Stimulated activated memory B cell treated with anti-CD40 and anti-IgM and Interleukin-4, amounts not matched to agents 10 μg/mL and 1 μg/mL and 100 μg/mL, for 72 hours (primary cell): ENCODE data around the gene ASTL.

Source experiments
- ATAC-seq: fragments of 150-1000 bp; cut with Tn5 transposase; 2 replicates; pipeline ENCODE4 v1.10.0; 2021
- H3K27ac Mint-ChIP-seq: one replicate; pipeline ENCODE4 v1.8.0; 2022; ENCODE audit warnings: mild to moderate bottlenecking, mixed read lengths
- H3K27me3 Mint-ChIP-seq: one replicate; pipeline ENCODE4 v1.8.0; 2022; ENCODE audit warnings: mixed read lengths
- H3K36me3 Mint-ChIP-seq: one replicate; pipeline ENCODE4 v1.8.0; 2022; ENCODE audit warnings: mixed read lengths
- H3K4me1 Mint-ChIP-seq: one replicate; pipeline ENCODE4 v1.8.0; 2022; ENCODE audit warnings: mixed read lengths
- H3K4me3 Mint-ChIP-seq: one replicate; pipeline ENCODE4 v1.8.0; 2022; ENCODE audit warnings: mild to moderate bottlenecking, moderate library complexity, mixed read lengths
- H3K9me3 Mint-ChIP-seq: one replicate; pipeline ENCODE4 v1.8.0; 2022; ENCODE audit warnings: mixed read lengths

ASTL gene

DNA sequence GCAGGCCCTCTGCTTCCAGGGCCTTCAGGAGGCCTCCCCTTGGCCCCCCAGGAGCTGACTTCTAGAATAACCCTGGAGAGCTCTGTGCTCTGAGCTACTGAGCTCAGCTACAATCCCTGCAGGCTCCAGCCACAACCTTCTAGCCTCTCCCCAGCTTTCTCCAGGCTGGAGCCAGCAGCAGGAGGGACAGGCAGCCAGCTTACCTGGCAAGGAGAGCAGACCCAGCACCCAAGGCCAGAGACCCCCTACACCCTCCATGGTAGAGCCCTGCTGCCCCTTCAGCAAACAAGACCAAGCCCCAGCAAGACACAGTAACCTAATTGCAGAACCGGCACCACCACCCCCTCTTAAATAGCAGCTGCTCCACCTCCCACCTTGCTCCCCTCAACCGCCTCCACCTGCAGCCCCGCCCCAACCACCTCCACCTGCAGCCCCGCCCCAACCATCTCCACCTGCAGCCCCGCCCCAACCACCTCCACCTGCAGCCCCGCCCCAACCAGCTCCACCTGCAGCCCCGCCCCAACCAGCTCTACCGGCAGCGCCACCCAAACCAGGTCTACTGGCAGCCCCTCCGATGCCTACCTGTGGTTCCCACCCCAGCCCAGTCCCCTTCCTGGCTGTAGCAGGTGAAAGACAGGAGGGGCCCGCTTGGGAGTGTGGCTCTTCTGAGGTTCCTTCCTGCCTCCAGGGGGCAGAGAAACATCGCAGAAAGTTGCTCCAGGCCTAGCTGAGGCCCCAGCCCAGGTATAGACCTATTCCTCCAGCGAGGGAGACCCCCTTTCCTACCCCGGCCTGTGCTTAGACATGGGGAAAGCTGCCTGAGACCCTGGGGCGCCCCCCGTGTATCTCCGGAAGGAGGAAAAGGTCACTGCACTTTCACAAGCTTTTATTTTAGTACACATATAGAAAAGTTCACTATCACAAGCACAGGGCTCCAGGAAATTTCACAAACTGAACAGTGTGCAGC, at the start of gene ASTL:
TSS of gene ASTL (minus strand) at position 324 of the 967 bp plus-strand sequence. CDS start at position 258, 66 bp downstream.
- ATAC-seq, result peak; percentile 76
- Mint-ChIP-seq H3K36me3 (peaks cover 15% of the 10 kb centered on the region), H3K4me3 (no peak within 1 kb of the TSS), H3K27me3 (no peaks in the 10 kb centered on the region), H3K4me1 (peaks cover 45% of the 10 kb centered on the region), H3K27ac (peak within 1 kb of the TSS; percentile 57), H3K9me3 (no peaks in the 10 kb centered on the region)

DNA sequence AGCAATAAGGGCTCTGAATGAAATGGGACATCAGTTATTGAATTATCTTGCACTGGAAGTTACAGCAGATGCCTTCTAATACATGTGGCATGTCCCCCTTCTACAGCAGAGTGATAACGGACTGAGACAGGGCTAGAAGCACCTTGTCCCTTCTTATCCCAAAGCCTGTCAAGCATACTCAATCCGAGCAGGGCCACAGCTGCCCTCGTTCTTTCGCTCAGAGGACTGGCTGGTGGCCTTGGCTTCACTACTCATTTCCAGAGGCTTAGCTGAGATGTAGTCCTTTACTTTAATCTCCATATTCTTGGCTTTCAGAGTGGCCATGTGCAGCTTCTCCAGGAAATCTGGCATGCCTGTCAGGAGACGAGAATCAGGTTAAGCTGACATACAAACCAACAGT, 48.3 kb upstream of the ASTL start:
- Mint-ChIP-seq H3K9me3 (no peaks in the 10 kb centered on the region), H3K4me3 (no peak overlapping the region), H3K36me3 (peaks cover 42% of the 10 kb centered on the region), H3K4me1 (peaks cover 12% of the 10 kb centered on the region), H3K27me3 (no peaks in the 10 kb centered on the region), H3K27ac (no peak overlapping the region)
- ATAC-seq, result no peak

- no peaks in the 10 kb centered on the region for H3K27me3 Mint-ChIP-seq
- peak overlapping the region; percentile 16 for H3K27ac Mint-ChIP-seq
- peaks cover 7% of the 10 kb centered on the region for H3K4me1 Mint-ChIP-seq
- ATAC-seq, result no peak
- no peaks in the 10 kb centered on the region for H3K9me3 Mint-ChIP-seq
- H3K4me3 Mint-ChIP-seq, result no peak overlapping the region
- peaks cover 36% of the 10 kb centered on the region for H3K36me3 Mint-ChIP-seq
These were observed 47.2 kb upstream of the ASTL start for GRCh38 chr2:96185516-96185915.

DNA sequence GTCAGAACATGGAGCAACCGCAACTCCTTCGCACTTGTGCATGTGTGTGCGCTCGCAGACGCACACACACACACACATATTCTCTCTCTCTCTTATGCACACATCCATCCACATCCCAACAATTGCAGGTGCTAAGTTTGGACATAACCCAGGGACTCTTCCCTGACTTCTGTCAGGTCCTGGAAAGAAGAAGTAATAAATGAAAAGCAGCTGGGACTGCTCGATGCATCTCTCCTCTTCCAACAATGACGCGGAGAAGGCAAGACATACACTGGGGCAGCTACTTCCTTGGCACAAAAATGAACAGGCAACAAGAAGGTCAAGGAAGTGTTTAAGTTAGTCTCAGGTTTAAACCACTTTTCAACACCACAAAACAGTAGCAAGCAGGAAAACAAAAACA, 46.7 kb upstream of the ASTL start:
- Mint-ChIP-seq H3K27me3 (no peaks in the 10 kb centered on the region), H3K4me3 (no peak overlapping the region), H3K9me3 (no peaks in the 10 kb centered on the region), H3K27ac (peak overlapping the region; percentile 16), H3K36me3 (peaks cover 36% of the 10 kb centered on the region), H3K4me1 (peaks cover 7% of the 10 kb centered on the region)
- no peak for ATAC-seq

- Mint-ChIP-seq H3K36me3 (peaks cover 33% of the 10 kb centered on the region), H3K27me3 (no peaks in the 10 kb centered on the region)
These were observed 45.9 kb upstream of the ASTL start for GRCh38 chr2:96184188-96184587.

GRCh38 chr2:96181529-96181928, 43.2 kb upstream of the ASTL start:
- Mint-ChIP-seq H3K27me3 (no peaks in the 10 kb centered on the region), H3K4me3 (no peak overlapping the region), H3K9me3 (no peaks in the 10 kb centered on the region), H3K4me1 (peaks cover 7% of the 10 kb centered on the region), H3K36me3 (peaks cover 31% of the 10 kb centered on the region), H3K27ac (no peak overlapping the region)
- no peak for ATAC-seq

More at GRCh38 chr2:96184188-96184587, 45.9 kb upstream of the ASTL start:
- H3K9me3 Mint-ChIP-seq, result no peaks in the 10 kb centered on the region
- peaks cover 7% of the 10 kb centered on the region for H3K4me1 Mint-ChIP-seq
- H3K4me3 Mint-ChIP-seq, result no peak overlapping the region
- ATAC-seq, result no peak
- no peak overlapping the region for H3K27ac Mint-ChIP-seq

DNA sequence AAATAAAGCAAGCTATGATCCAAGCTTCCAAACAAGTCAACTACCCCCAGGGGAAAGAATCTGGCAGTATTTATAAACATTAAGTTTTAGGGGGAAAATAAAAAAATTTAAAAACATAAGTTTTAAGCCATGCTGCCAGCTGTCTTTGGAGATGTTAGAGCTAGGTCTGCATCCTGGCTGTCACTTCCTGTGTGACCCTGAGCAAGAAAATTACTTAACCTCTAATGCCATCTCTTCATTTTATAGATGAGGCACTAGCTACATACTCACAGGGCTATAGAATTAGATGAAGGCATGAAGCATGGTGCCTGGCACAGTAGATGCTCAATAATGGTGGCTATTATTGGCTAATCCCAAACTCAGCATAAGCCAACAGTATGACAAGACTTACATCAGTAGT, 42.2 kb upstream of the ASTL start:
- no peak for ATAC-seq
- peaks cover 24% of the 10 kb centered on the region for H3K36me3 Mint-ChIP-seq

GRCh38 chr2:96180002-96180401, 41.7 kb upstream of the ASTL start:
- Mint-ChIP-seq H3K27ac (no peak overlapping the region), H3K27me3 (no peaks in the 10 kb centered on the region), H3K36me3 (peaks cover 19% of the 10 kb centered on the region), H3K9me3 (no peaks in the 10 kb centered on the region), H3K4me1 (peaks cover 7% of the 10 kb centered on the region), H3K4me3 (no peak overlapping the region)
- no peak for ATAC-seq

More for the DNA sequence above, 42.2 kb upstream of the ASTL start:
- Mint-ChIP-seq H3K4me1 (peaks cover 7% of the 10 kb centered on the region), H3K27me3 (no peaks in the 10 kb centered on the region), H3K27ac (no peak overlapping the region), H3K9me3 (no peaks in the 10 kb centered on the region), H3K4me3 (no peak overlapping the region)

DNA sequence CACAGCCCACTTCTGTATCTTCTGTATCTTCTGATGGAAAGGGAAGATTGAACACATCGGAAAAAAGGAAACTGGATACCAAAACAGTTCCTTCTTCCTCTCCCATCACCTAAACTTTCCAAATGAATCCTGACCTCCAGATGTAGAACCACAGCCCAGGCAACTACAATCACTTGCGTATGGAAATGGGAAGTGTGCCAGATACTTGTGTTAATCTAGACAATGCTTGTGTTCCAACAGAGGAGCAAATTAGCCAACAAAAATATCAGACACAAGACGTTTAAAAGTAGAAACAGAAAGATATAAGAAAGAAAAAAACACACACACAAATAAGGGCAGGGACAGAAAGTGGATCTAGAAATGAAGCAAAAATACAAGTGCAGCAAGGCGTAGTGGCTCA, 38.4 kb upstream of the ASTL start:
- no peak for ATAC-seq
- H3K4me3 Mint-ChIP-seq, result no peak overlapping the region
- no peaks in the 10 kb centered on the region for H3K9me3 Mint-ChIP-seq
- no peaks in the 10 kb centered on the region for H3K27me3 Mint-ChIP-seq
- peaks cover 22% of the 10 kb centered on the region for H3K4me1 Mint-ChIP-seq
- H3K36me3 Mint-ChIP-seq, result no peaks in the 10 kb centered on the region
- H3K27ac Mint-ChIP-seq, result no peak overlapping the region

DNA sequence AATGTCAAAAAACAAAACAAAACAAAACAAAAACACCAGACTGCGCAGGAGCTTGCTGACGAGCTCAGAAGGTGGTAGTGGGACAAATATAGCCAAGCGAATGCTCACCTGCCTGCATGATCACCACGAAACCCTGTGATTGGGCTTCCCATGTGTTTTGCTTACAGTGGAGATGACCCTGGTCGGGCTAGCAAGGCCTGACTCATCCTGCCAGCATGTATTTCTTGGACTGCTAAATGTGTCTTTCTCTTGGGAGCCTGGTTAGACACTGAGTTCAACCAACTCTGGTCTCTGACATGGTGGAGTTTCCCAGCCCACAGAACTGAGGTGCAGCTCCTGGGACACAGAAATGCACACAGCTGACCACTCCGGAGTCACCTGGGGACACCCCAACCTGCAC, 37.6 kb upstream of the ASTL start:
- no peak overlapping the region for H3K4me3 Mint-ChIP-seq
- peaks cover 22% of the 10 kb centered on the region for H3K4me1 Mint-ChIP-seq

GRCh38 chr2:96174251-96175144, 36.2 kb upstream of the ASTL start:
- no peaks in the 10 kb centered on the region for H3K36me3 Mint-ChIP-seq
- H3K4me1 Mint-ChIP-seq, result peaks cover 22% of the 10 kb centered on the region
- peak overlapping the region; percentile 46 for H3K27ac Mint-ChIP-seq
- ATAC-seq, result peak; percentile 92
- no peaks in the 10 kb centered on the region for H3K27me3 Mint-ChIP-seq
- no peaks in the 10 kb centered on the region for H3K9me3 Mint-ChIP-seq
- H3K4me3 Mint-ChIP-seq, result peak overlapping the region; percentile 14

More for the DNA sequence above, 37.6 kb upstream of the ASTL start:
- Mint-ChIP-seq H3K27me3 (no peaks in the 10 kb centered on the region), H3K9me3 (no peaks in the 10 kb centered on the region), H3K27ac (no peak overlapping the region), H3K36me3 (no peaks in the 10 kb centered on the region)
- ATAC-seq, result peak; percentile 36

DNA sequence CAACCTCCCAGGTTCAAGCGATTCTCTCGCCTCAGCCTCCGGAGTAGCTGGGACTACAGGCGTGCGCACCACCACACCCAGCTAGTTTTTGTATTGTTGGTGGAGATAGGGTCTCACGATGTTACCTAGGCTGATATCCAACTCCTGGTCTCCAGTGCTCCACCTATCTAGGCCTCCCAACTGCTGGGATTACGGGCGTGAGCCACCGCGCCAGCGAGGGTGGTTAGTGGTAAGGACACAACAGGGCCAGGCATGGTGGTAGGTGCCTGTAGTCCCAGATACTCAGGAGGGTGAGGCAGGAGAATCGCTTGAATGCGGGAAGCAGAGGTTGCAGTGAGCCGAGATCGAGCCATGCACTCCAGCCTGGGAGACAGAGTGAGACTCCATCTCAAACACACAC, 33.5 kb upstream of the ASTL start:
- Mint-ChIP-seq H3K9me3 (no peaks in the 10 kb centered on the region), H3K27me3 (no peaks in the 10 kb centered on the region), H3K4me1 (peaks cover 28% of the 10 kb centered on the region), H3K4me3 (no peak overlapping the region), H3K27ac (no peak overlapping the region), H3K36me3 (no peaks in the 10 kb centered on the region)
- ATAC-seq, result no peak

GRCh38 chr2:96170626-96171025, 32.3 kb upstream of the ASTL start:
- Mint-ChIP-seq H3K4me1 (peaks cover 28% of the 10 kb centered on the region), H3K4me3 (no peak overlapping the region), H3K9me3 (no peaks in the 10 kb centered on the region), H3K36me3 (no peaks in the 10 kb centered on the region), H3K27ac (no peak overlapping the region), H3K27me3 (no peaks in the 10 kb centered on the region)
- no peak for ATAC-seq

DNA sequence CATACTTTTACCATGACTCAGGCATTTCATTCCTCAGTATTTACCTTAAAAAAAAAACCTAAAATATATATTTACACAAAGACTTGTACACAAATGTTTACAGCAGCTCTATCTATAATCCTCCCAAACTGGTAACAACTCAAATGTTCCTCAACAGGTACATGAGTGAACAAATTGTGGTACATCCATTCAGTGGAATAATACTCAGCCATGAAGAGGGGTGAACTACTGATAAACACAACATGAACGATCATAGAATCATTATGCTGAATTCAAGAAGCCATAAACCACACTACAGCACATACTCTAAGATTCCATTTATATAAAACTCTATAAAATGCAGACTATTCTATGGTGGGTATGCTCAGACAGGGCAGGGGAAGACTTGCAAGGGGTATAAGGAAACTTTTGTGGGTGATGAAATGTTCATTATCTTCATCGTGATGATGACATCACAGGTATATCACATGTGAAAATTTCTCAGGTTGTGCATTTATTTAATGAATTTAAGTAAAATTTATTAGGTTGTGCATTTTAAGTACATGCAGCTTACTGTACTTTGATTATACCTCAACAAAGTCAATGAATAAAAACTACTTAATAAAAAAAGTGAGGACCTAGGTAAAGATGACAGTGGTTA, 31.7 kb upstream of the ASTL start:
- H3K36me3 Mint-ChIP-seq, result no peaks in the 10 kb centered on the region

More for the DNA sequence above, 31.7 kb upstream of the ASTL start:
- H3K4me3 Mint-ChIP-seq, result no peak overlapping the region
- no peak for ATAC-seq
- H3K27ac Mint-ChIP-seq, result no peak overlapping the region
- no peaks in the 10 kb centered on the region for H3K27me3 Mint-ChIP-seq
- peaks cover 31% of the 10 kb centered on the region for H3K4me1 Mint-ChIP-seq
- H3K9me3 Mint-ChIP-seq, result no peaks in the 10 kb centered on the region
